ENCODE results near the gene CCDC124.

Gene CCDC124

DNA sequence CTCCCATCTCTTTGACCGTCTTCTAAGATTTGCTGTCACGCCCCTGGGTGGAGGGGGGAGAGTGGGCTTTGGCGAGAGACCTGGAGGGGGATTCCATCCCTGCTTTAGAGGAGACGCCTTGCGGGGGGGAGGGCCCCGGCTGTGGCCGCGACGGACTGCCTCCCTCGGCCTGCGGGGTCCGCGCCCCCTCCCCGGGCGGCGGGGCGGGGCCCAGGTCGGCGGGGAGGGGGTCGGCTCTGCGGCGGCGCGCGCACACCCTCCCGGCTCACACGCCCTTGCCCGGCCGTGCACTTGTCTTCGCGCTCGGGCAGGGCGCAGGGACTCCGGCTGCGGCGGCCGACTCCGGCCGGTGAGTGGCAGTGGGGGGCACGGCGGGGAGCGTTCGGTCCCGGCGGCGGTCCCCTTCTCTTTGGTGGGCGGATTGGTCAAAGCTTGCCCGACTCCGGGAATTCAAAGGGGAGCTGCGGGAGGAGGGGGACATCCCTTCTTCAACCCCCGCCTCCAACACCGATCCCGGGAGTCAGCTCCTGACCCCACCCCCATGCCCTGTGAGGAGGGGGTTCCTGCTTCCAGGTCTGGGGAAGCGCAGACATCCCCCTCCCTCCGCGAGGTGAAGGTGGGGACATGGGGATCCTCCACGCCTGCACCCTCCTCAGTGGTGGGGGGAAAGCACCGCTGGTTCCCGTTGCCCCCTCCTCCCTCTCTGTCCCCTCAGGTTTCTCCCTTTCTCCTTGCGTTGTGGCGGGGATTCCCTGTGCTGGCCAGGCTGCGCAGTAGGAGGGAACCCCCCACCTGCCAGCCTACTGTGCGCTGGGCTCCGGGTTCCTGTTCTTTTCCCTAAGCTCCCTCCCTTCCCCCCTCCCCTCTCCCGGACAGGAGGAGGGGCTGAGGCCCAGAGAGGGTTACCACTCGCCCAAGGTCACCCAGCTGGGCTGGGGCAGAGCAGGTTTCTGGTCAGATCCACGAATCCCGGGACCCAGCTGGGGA lies 19.5 kb downstream of the CCDC124 start:
- in situ Hi-C loops (cut with MboI; ENCODE audit: low sequenced_read_pairs) = no loop called here

DNA sequence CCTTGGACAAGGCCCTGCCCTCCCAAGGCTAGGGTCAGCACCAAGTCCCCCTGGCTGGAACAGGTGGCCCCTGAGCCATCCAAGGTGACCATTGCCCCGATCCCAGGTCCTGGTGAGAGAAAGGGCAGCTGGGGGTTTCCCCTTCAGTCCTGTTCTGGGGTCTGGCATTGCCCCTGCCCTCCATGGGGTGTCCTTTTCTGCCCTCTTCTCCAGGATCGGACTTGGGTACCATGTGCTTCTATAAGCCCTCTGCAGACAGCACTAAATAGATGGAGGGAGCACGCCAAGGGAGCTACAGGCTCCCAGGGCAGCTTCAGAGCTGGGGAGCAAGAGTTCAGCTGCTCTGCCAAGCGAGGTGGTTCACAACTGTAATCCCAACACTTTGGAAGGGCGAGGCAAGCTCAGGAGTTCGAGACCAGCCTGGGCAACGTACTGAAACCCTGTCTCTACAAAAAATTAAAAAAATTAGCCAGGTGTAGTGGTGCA lies 20.5 kb downstream of the CCDC124 start:
- in situ Hi-C loops (cut with MboI; ENCODE audit: low sequenced_read_pairs) = no loop called here

- in situ Hi-C loops (cut with MboI; ENCODE audit: low sequenced_read_pairs) = no loop called here
These were observed 21.1 kb downstream of the CCDC124 start for GRCh38 chr19:17953869-17954268.

DNA sequence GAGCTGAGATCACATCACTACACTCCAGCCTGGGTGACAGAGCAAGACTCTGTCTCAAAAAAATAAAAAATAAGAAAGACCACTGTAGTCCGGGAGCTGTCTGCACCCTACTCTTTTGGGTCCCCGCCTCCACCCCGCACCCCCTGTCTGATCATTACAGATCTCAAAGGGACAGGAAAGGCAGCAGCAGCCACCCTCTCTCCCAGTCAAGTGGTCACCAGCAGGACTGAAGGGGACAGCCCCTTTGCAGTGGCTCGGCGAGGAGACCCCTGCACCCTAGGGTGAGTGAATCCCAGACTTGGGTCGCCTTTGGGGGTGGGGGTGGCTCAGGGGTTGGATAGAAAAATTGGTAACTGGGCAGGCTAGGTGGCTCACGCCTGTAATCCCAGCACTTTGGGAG lies 21.6 kb downstream of the CCDC124 start:
- in situ Hi-C loops (cut with MboI; ENCODE audit: low sequenced_read_pairs) = no loop called here

GRCh38 chr19:17957149-17957849 lies 24.5 kb downstream of the CCDC124 start:
- in situ Hi-C loops (cut with MboI; ENCODE audit: low sequenced_read_pairs) = no loop called here

DNA sequence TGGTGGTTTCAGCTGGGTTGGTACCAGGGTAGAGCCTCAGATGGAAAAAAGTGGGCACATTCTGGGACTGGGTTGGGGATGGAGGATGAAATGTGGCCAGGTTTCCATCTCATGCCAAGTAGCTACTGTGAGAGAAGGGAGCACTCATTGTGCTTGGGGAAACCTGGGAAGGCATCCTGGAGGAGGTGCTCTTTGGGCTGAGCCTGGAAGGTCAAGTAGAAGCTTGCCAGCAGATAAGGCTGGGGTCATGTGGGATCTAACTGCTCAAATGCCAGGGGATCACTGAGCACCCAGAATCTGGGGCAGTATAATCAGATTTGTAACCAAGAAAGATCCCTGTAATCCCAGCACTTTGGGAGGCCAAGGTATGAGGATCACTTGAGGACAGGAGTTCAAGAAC lies 25.1 kb downstream of the CCDC124 start:
- in situ Hi-C loops (cut with MboI; ENCODE audit: low sequenced_read_pairs) = no loop called here

DNA sequence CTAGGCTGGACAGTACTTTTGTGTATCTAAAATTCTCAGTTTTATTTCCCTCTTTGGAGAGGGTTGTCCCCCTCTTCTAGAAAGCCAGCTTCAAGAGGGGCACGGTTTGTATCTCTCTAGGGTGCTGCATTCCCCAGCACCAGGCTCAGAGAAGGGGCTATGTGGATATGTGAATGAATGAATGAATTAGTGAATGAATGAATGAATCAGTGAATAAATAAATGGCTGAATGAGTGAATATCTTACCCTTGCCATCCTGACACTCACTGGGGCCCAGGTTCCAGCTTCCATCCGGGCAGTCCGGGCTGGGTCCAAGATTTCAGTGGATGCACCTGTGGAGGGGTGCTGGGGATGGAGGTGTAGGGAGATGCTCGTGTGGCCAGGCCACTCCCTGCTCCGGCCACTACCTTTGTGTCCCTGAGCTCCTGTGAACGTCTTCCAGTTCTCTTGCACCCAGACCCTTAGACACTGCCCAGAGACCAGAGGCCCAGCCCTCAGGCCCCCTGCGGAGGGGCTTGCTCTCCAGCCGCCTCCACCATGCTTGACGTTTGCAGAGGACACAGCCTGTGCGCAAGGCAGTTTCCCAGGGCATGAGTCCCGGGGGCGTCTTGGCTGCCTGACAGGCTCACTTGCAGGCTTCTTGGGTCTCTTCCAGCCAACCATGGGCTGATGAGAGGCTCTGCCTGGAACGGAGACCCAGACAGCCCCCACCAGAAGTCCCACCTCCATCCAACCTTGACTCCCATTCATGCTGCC lies 31.3 kb downstream of the CCDC124 start:
- in situ Hi-C loops (cut with MboI; ENCODE audit: low sequenced_read_pairs) = no loop called here

DNA sequence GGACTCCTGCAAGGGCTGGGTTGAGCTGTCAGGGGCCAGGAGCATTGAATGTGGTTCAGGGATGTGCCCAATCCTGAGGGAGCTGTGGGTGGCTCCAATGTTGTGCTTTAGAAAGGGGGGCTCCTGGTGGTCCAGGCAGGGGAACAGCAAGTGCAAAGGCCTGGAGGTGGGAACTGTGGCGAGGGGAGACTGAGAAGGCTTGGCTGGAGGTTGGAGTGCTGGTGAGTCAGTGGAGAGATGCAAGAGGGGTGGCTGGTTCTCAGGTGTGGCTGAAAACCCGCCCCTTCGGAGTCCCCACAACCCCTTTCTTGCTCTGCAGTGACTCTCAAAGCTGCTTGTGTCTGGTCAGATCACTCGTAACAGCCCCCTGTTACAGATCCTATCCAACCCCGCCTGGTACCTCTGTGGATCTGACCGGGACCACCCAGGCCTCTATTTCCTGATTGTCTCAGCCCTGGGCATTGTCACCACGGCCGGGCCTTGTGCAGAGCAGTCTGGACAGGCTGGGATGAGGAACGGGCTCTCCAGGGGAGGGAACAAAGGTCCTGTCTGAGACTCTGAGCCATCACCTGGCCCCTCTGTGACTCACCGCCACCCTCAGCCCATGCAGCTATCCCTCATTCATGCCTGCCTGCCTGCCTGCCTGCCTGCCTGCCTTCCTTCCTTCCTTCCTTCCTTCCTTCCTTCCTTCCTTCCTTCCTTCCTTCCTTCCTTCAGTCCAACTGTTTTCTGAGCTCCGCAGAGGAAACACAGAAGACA lies 32.7 kb downstream of the CCDC124 start:
- in situ Hi-C loops (cut with MboI; ENCODE audit: low sequenced_read_pairs) = no loop called here

DNA sequence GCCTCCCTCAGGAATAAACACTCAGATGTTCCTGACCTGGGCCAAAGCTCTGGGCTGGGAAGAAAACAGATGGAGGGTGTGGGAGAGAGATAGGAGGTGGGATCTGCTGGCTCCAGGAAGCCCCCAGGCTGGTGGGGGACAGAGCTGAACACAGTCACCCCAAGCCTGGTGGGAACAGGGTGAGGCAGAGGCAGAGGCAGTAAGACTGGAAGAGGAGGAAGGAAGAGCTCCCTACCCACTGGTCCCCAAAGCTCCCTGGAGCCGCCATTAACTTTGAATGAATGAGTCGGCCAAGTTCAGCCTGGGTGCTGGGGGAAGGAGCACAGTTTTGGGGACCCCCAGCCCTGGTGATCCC lies 33.3 kb downstream of the CCDC124 start:
- in situ Hi-C loops (cut with MboI; ENCODE audit: low sequenced_read_pairs) = no loop called here

GRCh38 chr19:17966550-17967256 lies 33.9 kb downstream of the CCDC124 start, which contains the start of gene KCNN1:
KCNN1 (plus strand) TSS chr19:17967107; CDS start chr19:17973889, 6,782 bp downstream.
- in situ Hi-C loops (cut with MboI; ENCODE audit: low sequenced_read_pairs) = no loop called here

GRCh38 chr19:17967257-17968051 lies 34.6 kb downstream of the CCDC124 start:
- in situ Hi-C loops (cut with MboI; ENCODE audit: low sequenced_read_pairs) = no loop called here

DNA sequence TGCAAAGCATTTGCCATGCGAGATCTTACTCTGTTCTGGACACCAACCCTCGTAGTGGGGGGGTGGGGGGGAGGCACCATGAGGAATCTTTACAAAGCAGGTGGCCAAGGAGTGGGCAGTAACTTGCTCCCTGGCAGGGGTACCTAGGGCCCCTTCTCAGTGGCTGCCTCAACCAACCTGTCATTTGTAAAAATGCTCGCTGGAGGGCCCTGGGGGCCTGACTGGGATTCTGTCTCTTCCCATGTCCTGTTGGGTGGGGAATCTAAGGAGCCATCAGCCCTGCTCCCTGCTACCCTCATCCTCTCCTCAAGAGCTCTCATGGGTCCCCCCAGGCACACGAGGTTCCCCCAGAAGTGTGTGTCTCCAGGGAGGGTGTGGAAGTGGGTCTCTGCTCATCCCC lies 35.5 kb downstream of the CCDC124 start:
- in situ Hi-C loops (cut with MboI; ENCODE audit: low sequenced_read_pairs) = no loop called here

DNA sequence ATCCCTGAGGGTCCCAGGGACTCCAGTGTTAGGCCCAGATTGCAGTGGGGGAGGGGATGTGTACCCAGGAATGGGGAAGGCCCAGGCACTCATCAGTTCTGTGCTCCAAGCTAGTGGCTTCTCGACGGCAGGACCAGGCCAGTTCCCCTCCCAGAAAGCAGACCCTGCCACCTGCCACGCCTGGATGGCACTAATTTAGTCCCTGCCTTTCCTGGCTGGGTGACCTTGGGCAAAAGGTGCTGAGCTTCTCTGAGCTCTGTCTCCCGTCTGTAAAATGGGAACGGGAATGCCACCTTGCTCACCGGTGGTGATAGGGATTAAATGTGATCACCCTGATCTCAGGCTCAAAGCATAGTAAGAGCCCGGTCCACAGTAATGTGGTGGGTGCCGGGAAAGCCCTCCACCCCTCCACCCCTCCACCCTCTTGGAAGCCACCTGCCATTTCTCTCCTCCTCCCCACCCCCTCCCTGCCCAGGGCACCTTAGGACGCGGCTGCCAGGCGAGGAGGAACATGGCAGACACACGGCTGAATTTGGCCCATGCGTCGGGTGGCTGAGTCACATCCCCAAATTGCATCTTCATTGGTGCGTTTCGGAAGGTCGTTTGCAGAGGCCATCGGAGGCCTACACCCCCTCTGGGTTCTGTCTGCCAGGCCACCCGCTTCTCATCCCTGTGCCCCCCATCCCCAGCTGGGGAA lies 36.4 kb downstream of the CCDC124 start:
- in situ Hi-C loops (cut with MboI; ENCODE audit: low sequenced_read_pairs) = no loop called here

- in situ Hi-C loops (cut with MboI; ENCODE audit: low sequenced_read_pairs) = no loop called here
These were observed 39.4 kb downstream of the CCDC124 start for GRCh38 chr19:17972230-17972629.

GRCh38 chr19:17973759-17974158 lies 40.9 kb downstream of the CCDC124 start:
- in situ Hi-C loops (cut with MboI; ENCODE audit: low sequenced_read_pairs) = no loop called here

- in situ Hi-C loops (cut with MboI; ENCODE audit: low sequenced_read_pairs) = no loop called here
These were observed 41.7 kb downstream of the CCDC124 start for GRCh38 chr19:17974551-17974950.

GRCh38 chr19:17975032-17975431 lies 42.2 kb downstream of the CCDC124 start:
- in situ Hi-C loops (cut with MboI; ENCODE audit: low sequenced_read_pairs) = no loop called here

GRCh38 chr19:17977021-17977420 lies 44.2 kb downstream of the CCDC124 start:
- in situ Hi-C loops (cut with MboI; ENCODE audit: low sequenced_read_pairs) = no loop called here

Data from HL-60/S4 treated with phorbol 12-myristate 13-acetate at 8.2 ng/mL for 4 days and 3 days (cell line).